Keratinocyte (primary cell): Measurements from ENCODE around the gene MID1. TPM values are rescaled to one million over a fixed set of nuclear protein-coding genes. Genes with fewer than 3 reads are reported as not detected.

Experiments
- DNase-seq: peaks from one replicate; pipeline ENCODE4 v3.0.0-alpha.2; 2011; ENCODE audit warnings: low read depth, missing footprints, low spot score
- FAIRE-seq: peaks from 2 replicates; lab custom pipeline; 2011; peaks lifted over from hg19 to GRCh38; lab: Jason Lieb, UNC
- H2AFZ ChIP-seq: 2 replicates; pipeline ENCODE4 v1.6.0; 2012; ENCODE audit warnings: low read length, control low read depth, inconsistent platforms; ENCODE audit not compliant: control insufficient read depth
- H3K27ac ChIP-seq: 2 replicates; pipeline ENCODE4 v1.5.1; 2011; ENCODE audit warnings: low read length; ENCODE audit not compliant: control insufficient read depth, insufficient read depth
- H3K27me3 ChIP-seq: 3 replicates; pipeline ENCODE4 v1.6.0; 2011; ENCODE audit warnings: low read length; ENCODE audit not compliant: control insufficient read depth, insufficient read depth; ENCODE audit errors: extremely low read depth
- H3K36me3 ChIP-seq, 2 experiments: 2 replicates in 1 of 2; 3 replicates in 1 of 2; pipeline ENCODE4 v1.5.1; 2011; ENCODE audit warnings: low read length in 2 of 2, mild to moderate bottlenecking in 1 of 2; ENCODE audit not compliant: control insufficient read depth in 2 of 2, insufficient read depth in 2 of 2; ENCODE audit errors: extremely low read depth in 1 of 2
- H3K4me1 ChIP-seq: 3 replicates; pipeline ENCODE4 v1.5.1; 2011; ENCODE audit warnings: low read length; ENCODE audit not compliant: control insufficient read depth, insufficient read depth; ENCODE audit errors: extremely low read depth
- H3K4me2 ChIP-seq: 3 replicates; pipeline ENCODE4 v1.6.0; 2011; ENCODE audit warnings: low read depth, low read length; ENCODE audit not compliant: control insufficient read depth, insufficient read depth; ENCODE audit errors: extremely low read depth
- H3K4me3 ChIP-seq, 3 experiments: fragments of 200-600 bp in 1 of 3; sonication (generic) in 1 of 3; 2 replicates in 2 of 3; 3 replicates in 1 of 3; pipeline ENCODE4 v1.5.1; 2011 to 2016; ENCODE audit warnings: low read length in 3 of 3, mild to moderate bottlenecking in 3 of 3, control low read depth in 2 of 3, inconsistent platforms in 1 of 3, low read depth in 1 of 3, mixed read lengths in 1 of 3, mixed run types in 1 of 3, moderate library complexity in 1 of 3; ENCODE audit not compliant: control insufficient read depth in 2 of 3, insufficient read depth in 2 of 3; ENCODE audit errors: extremely low read depth in 1 of 3
- H3K79me2 ChIP-seq: 2 replicates; pipeline ENCODE4 v1.6.0; 2012; ENCODE audit warnings: low read length; ENCODE audit not compliant: control insufficient read depth, insufficient read depth
- H3K9ac ChIP-seq: 3 replicates; pipeline ENCODE4 v1.6.0; 2011; ENCODE audit warnings: low read length; ENCODE audit not compliant: control insufficient read depth, insufficient read depth; ENCODE audit errors: extremely low read depth
- H3K9me1 ChIP-seq: 3 replicates; pipeline ENCODE4 v1.6.0; 2011; ENCODE audit warnings: low read length; ENCODE audit not compliant: control insufficient read depth, insufficient read depth; ENCODE audit errors: extremely low read depth
- H3K9me3 ChIP-seq: 2 replicates; pipeline ENCODE4 v1.5.1; 2012; ENCODE audit warnings: low read depth, low read length; ENCODE audit not compliant: control insufficient read depth
- H4K20me1 ChIP-seq: 3 replicates; pipeline ENCODE4 v1.6.0; 2011; ENCODE audit warnings: low read length; ENCODE audit not compliant: control insufficient read depth, insufficient read depth; ENCODE audit errors: extremely low read depth
- CTCF ChIP-seq, 3 experiments: IDR thresholded peaks in 1 of 3; conservative IDR thresholded peaks in 1 of 3; optimal IDR thresholded peaks in 1 of 3; 2 replicates in 2 of 3; 3 replicates in 1 of 3; pipeline versions ENCODE3 to v1.5.1; 2011; ENCODE audit warnings: low read length in 3 of 3, mild to moderate bottlenecking in 3 of 3, moderate library complexity in 2 of 3, control low read depth in 1 of 3, inconsistent platforms in 1 of 3; ENCODE audit not compliant: insufficient read depth in 2 of 3; ENCODE audit errors: extremely low read depth in 1 of 3
- EZH2 ChIP-seq: IDR thresholded peaks from one replicate; pipeline ENCODE4 v1.6.1; 2012; ENCODE audit warnings: inconsistent platforms, mild to moderate bottlenecking, low read length, moderate library complexity
- dilution Hi-C: fragments of 300-500 bp; cut with MboI; formaldehyde crosslinking; loops from one replicate; pipeline ENCODE4 v1.7.0; 2020; ENCODE audit warnings: low sequenced_read_pairs; ENCODE audit not compliant: extremely low pct_ligation_motif_present
- polyA plus RNA-seq, 5 experiments: library from polyadenylated mRNA; depleted of rRNA in 3 of 5; stranded (reverse) in 3 of 5; stranded (forward) in 1 of 5; unstranded in 1 of 5; fragments of >200 nt; gene quantifications; 1 replicate in 1 of 5; 2 replicates in 3 of 5; 3 replicates in 1 of 5; pipeline versions ENCODE4 v1.2.1 to v1.2.3, GENCODE V29; 2011 to 2012; ENCODE audit warnings: missing spikeins in 2 of 5, low read depth in 1 of 5, low replicate concordance in 1 of 5
- small RNA-seq, 3 experiments: library from RNA; depleted of rRNA; stranded (forward); fragments of <200 nt; gene quantifications; one replicate each; pipeline ENCODE3, GENCODE V24; 2012; ENCODE audit warnings: low read depth in 3 of 3, low replicate concordance in 1 of 3; ENCODE audit not compliant: insufficient read length in 3 of 3

The MID1 gene
- polyA plus RNA-seq, 1 donor (not counting 4 experiments of a cell fraction or from before 2014, with no cell fraction given), result 9.2 TPM

- dilution Hi-C loops, result no loop called here
- Histone ChIP-seq H2AFZ (no peak overlapping the region), H3K36me3 (no peaks in the 10 kb centered on the region), H4K20me1 (no peaks in the 10 kb centered on the region), H3K9ac (no peak overlapping the region), H3K27me3 (no peaks in the 10 kb centered on the region), H3K4me2 (no peak overlapping the region), H3K9me1 (no peaks in the 10 kb centered on the region), H3K27ac (no peak overlapping the region), H3K79me2 (no peaks in the 10 kb centered on the region), H3K4me3 (no peak overlapping the region), H3K9me3 (no peaks in the 10 kb centered on the region), H3K4me1 (no peaks in the 10 kb centered on the region)
- FAIRE-seq (no peak), DNase-seq (no peak)
- TF ChIP-seq CTCF (optimal IDR thresholded peaks at IDR 0.05 in 1 of 3, IDR thresholded peaks at IDR 0.05 in 1 of 3, conservative IDR thresholded peaks at IDR 0.05 in 1 of 3; ENCODE audit: extremely low read depth in 1 of 3, insufficient read depth in 2 of 3, low read length in 3 of 3), result no peak
- no peak for TF ChIP-seq EZH2
Measured at GRCh38 chrX:10397349-10397748, 223.0 kb downstream of the MID1 start.

- no peaks in the 10 kb centered on the region for H3K9me1 ChIP-seq
- no peak for FAIRE-seq
- dilution Hi-C loops, result no loop called here
Measured at GRCh38 chrX:10395643-10396042, 224.7 kb downstream of the MID1 start.

More at GRCh38 chrX:10395643-10396042, 224.7 kb downstream of the MID1 start:
- Histone ChIP-seq H3K36me3 (no peaks in the 10 kb centered on the region), H3K9ac (no peak overlapping the region), H4K20me1 (no peaks in the 10 kb centered on the region), H3K4me3 (no peak overlapping the region), H3K4me1 (no peaks in the 10 kb centered on the region), H3K27ac (no peak overlapping the region), H3K79me2 (no peaks in the 10 kb centered on the region), H3K27me3 (no peaks in the 10 kb centered on the region), H3K9me3 (no peaks in the 10 kb centered on the region), H2AFZ (no peak overlapping the region), H3K4me2 (no peak overlapping the region)
- no peak for DNase-seq
- no peak for TF ChIP-seq CTCF (optimal IDR thresholded peaks at IDR 0.05 in 1 of 3, IDR thresholded peaks at IDR 0.05 in 1 of 3, conservative IDR thresholded peaks at IDR 0.05 in 1 of 3; ENCODE audit: extremely low read depth in 1 of 3, insufficient read depth in 2 of 3, low read length in 3 of 3)
- no peak for TF ChIP-seq EZH2

Small RNA genes lying within 50 kb of the gene (small RNA-seq; reads per million reads assigned to genes)
- gene RNU6-800P, result 0 reads per million in 3 experiments
